ENCODE measurements around the gene B3GNT2. TPM values are rescaled to one million over a fixed set of nuclear protein-coding genes. Genes with fewer than 3 reads are reported as not detected.

The B3GNT2 gene
- total RNA-seq, 1 donor from 2014 or later = 23.8 TPM

DNA sequence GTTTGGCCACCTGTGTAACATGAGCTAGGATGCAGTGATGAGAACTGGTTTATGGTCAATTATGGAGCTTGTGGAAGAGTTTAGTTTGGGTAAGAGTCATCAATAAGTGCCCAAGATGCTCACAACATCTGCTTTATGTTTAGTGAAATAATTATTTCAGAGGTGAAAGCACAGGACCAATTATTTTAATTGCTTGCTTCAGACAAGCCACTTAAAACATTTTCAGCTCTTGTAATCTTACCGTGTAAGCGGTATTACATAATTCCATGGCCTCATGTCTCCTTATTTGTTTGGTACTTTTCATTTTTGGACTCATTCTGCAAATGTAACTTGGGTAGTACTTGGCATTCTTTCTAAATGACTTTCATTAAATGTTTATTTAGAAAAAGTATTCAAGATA is 5.4 kb downstream of the B3GNT2 start:
- no peak overlapping the region for H3K4me2 ChIP-seq (ENCODE audit: low read length)
- DNase-seq (ENCODE audit: low read depth) (peak; percentile 33), FAIRE-seq (no peak)
- no peak overlapping the region for H2AFZ ChIP-seq (ENCODE audit: low read depth, low read length)
- H4K20me1 ChIP-seq (ENCODE audit: insufficient read depth, low read length) = peaks cover 81% of the 10 kb centered on the region
- Mint-ChIP-seq H3K36me3 (ENCODE audit: low read depth, unreplicated experiment) (no peaks in the 10 kb centered on the region), H3K27me3 (ENCODE audit: low read depth, unreplicated experiment) (no peaks in the 10 kb centered on the region), H3K4me3 (ENCODE audit: unreplicated experiment) (no peak overlapping the region), H3K9me3 (ENCODE audit: unreplicated experiment) (no peaks in the 10 kb centered on the region), H3K4me1 (ENCODE audit: low read depth, unreplicated experiment) (peaks cover 21% of the 10 kb centered on the region), H3K27ac (ENCODE audit: unreplicated experiment) (no peak overlapping the region)
- no peaks in the 10 kb centered on the region for H3K4me1 ChIP-seq (ENCODE audit: insufficient read depth, low read length)
- H3K27ac ChIP-seq (ENCODE audit: low read depth, low read length) = no peak overlapping the region
- H3K4me3 ChIP-seq (ENCODE audit: insufficient read depth, low read depth, low read length) = no peak overlapping the region
- no peak for TF ChIP-seq EZH2 (IDR thresholded peaks at IDR 0.05; ENCODE audit: insufficient read depth, low read length)
- TF ChIP-seq, protein P1, sequence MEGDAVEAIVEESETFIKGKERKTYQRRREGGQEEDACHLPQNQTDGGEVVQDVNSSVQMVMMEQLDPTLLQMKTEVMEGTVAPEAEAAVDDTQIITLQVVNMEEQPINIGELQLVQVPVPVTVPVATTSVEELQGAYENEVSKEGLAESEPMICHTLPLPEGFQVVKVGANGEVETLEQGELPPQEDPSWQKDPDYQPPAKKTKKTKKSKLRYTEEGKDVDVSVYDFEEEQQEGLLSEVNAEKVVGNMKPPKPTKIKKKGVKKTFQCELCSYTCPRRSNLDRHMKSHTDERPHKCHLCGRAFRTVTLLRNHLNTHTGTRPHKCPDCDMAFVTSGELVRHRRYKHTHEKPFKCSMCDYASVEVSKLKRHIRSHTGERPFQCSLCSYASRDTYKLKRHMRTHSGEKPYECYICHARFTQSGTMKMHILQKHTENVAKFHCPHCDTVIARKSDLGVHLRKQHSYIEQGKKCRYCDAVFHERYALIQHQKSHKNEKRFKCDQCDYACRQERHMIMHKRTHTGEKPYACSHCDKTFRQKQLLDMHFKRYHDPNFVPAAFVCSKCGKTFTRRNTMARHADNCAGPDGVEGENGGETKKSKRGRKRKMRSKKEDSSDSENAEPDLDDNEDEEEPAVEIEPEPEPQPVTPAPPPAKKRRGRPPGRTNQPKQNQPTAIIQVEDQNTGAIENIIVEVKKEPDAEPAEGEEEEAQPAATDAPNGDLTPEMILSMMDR (IDR thresholded peaks at IDR 0.05; ENCODE audit: insufficient read depth, low read depth, low read length) = no peak
- no peaks in the 10 kb centered on the region for H3K27me3 ChIP-seq (ENCODE audit: insufficient read depth, low read length)
- no peak overlapping the region for H3K9ac ChIP-seq (ENCODE audit: low read length)
- H3K36me3 ChIP-seq (ENCODE audit: insufficient read depth, low read length) = no peaks in the 10 kb centered on the region
- H3K79me2 ChIP-seq (ENCODE audit: insufficient read depth, low read length) = peaks cover 88% of the 10 kb centered on the region
- H3K9me3 ChIP-seq (ENCODE audit: insufficient read depth, low read depth, low read length) = no peaks in the 10 kb centered on the region

DNA sequence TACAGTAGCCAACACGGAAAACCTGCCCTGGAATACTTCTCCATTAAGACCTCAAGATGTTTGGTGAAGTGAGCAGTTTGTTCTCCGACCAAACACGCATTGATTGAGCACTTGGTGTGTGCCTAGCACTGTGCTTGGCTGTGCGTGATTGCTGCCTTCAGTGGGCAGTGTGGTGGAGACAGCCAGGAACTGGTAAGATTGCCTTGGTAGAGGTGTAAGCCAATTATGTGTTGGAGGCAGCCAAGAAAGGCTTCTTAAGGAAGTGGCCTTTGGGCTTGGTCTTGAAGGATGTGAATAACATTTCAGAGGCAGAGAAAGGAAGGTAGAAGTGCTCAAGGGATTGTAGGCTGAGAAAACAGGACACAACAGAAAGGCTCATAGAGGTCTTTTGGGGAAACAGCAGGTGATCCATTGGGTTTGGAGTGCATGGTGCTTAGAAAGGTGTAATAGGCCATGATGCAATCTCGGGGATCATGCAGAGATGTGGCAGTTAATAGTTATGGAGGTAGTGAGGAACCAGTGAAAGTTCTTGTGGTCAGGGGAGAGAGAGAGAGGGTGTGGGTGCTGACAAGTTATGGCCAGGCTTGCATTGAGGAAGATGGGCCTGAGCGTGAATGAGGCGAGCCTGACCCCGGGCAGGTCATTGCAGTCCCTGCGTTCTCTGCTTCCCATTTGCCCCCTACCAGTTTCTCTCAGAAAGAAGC is 6.3 kb downstream of the B3GNT2 start:
- Mint-ChIP-seq H3K4me1 (ENCODE audit: low read depth, unreplicated experiment) (peaks cover 21% of the 10 kb centered on the region), H3K4me3 (ENCODE audit: unreplicated experiment) (no peak overlapping the region)

More for the DNA sequence above, 6.3 kb downstream of the B3GNT2 start:
- FAIRE-seq (no peak), DNase-seq (ENCODE audit: low read depth) (no peak)
- Mint-ChIP-seq H3K9me3 (ENCODE audit: unreplicated experiment) (no peaks in the 10 kb centered on the region), H3K27me3 (ENCODE audit: low read depth, unreplicated experiment) (no peaks in the 10 kb centered on the region), H3K27ac (ENCODE audit: unreplicated experiment) (no peak overlapping the region), H3K36me3 (ENCODE audit: low read depth, unreplicated experiment) (no peaks in the 10 kb centered on the region)
- peaks cover 88% of the 10 kb centered on the region for H4K20me1 ChIP-seq (ENCODE audit: insufficient read depth, low read length)
- no peak overlapping the region for H3K4me2 ChIP-seq (ENCODE audit: low read length)
- no peaks in the 10 kb centered on the region for H3K36me3 ChIP-seq (ENCODE audit: insufficient read depth, low read length)
- no peaks in the 10 kb centered on the region for H3K9me3 ChIP-seq (ENCODE audit: insufficient read depth, low read depth, low read length)
- H3K79me2 ChIP-seq (ENCODE audit: insufficient read depth, low read length) = peaks cover 91% of the 10 kb centered on the region
- no peak overlapping the region for H3K4me3 ChIP-seq (ENCODE audit: insufficient read depth, low read depth, low read length)
- TF ChIP-seq, protein P1 (IDR thresholded peaks at IDR 0.05; ENCODE audit: insufficient read depth, low read depth, low read length) = no peak
- TF ChIP-seq EZH2 (IDR thresholded peaks at IDR 0.05; ENCODE audit: insufficient read depth, low read length) = no peak
- no peaks in the 10 kb centered on the region for H3K4me1 ChIP-seq (ENCODE audit: insufficient read depth, low read length)
- H2AFZ ChIP-seq (ENCODE audit: low read depth, low read length) = no peak overlapping the region
- H3K27ac ChIP-seq (ENCODE audit: low read depth, low read length) = no peak overlapping the region
- no peak overlapping the region for H3K9ac ChIP-seq (ENCODE audit: low read length)
- no peaks in the 10 kb centered on the region for H3K27me3 ChIP-seq (ENCODE audit: insufficient read depth, low read length)
